Eye (tissue), 1 donor: ENCODE data around the gene KCNIP4.
"Not testable (repeated sequence)": the region's sequence is repeated elsewhere in the genome, so short reads cannot be mapped to it uniquely, and the experiment has no call there.

ENCODE experiments used
- DNase-seq: peaks from one replicate; pipeline ENCODE4 v3.0.0-alpha.2; 2015

The KCNIP4 gene

DNA sequence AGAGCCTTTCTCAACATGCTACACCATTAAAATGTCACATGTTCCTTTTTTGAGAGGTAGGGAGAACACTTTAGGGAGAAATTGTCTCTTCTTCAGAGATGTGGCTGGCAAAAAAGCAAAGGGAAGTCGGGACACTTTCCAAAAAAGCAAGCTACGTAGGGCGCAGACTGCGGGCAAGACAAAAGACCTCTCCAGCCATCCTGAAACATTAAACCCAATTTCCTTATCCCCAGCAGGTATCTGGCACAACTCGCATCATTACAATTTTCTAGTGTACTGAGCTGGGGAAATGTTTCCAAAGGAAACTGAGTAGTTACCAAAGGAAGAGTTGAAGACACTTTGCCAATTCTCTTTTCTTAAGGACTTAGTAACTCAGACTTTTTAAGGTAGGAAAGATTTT, 1132.3 kb downstream of the KCNIP4 start:
- DNase-seq = no peak

DNA sequence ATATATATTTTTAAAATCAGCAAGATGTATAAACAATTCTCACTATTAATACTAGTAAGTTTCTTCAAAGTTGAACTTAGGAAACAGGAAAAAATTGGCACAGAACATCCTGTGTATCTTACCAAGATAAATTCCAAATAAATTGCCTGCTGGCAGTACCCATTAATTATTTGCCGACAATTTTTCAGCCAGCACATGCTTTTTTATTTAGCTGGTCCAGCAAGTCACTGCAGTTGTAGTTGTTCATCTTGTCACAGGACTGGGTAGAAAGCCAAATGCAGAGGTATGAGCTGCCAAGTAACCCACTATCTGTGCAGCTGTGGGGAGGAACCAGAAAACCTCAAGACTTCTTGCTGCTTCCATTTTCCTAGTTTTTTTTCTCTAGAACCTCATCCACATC, 1134.9 kb downstream of the KCNIP4 start:
- DNase-seq = no peak

DNA sequence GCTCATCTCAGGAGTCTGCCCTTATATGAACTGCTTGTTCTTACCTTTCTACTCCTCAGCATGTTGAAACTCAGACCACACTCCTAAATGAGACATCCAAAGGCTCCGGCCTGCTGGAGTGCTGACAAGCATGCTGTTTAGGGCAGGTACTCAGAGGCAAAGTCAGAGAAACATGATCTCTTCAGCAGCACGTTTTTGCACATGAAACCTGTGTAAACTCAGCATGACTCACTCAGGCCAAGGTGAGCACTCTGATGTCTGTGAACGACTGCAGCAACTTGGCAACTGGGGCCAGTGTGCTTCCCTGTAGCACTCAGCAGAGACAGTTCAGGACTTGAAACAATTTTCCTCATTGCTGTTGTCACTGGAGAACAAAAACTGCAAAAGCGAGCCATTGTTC, 1138.8 kb downstream of the KCNIP4 start:
- no peak for DNase-seq

DNA sequence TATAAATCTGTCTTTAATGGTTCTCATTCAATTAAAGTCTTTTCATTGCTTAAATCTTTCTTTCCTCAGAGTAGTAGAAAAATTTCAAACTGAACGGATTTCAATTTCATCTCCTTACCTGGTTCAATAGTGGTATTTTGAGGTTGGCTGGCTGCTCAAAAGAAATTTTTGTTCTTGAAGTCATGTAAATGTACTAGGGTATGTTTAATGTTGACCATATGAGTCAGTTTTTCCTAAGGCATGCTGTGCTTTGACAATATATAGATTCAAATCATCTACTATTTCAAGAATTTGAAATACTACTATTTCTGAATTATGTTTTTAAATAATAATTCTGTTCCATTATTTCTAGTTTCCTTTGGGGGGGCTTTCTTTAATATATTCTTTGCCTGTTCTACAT, 1142.9 kb downstream of the KCNIP4 start:
- DNase-seq = no peak

DNA sequence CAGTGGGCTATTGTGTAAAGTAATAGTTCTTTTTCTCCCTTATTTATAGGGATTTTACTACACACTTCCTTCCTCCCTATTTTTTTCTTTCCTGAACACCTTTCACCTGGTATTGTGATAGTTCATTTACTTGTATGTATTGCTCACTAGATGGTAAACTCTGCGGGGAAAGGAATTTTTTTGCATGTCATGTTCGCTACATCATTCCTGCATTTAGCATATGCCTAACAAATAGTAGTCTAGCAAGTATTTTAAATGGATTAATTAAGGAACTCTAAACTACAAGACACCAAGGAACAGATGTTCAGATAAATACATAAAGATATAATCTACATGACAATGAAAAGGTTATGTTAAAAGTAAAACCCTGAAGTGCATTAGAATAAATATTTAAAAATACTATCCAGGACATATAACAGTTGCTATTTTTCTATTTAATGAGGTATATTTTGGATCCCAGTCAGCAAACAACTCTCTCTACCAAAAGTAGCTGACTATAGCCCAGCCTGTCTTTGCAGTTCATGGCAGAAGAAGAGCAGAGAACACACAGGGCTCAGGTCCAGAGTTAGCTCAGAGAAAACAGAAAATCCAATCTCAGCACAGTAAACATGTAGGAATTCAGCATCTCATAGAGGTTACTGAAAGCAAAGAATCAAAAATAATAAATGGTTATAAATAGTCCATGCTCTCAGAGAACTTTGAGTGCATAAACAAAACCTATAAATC, 1160.5 kb downstream of the KCNIP4 start:
- no peak for DNase-seq

DNA sequence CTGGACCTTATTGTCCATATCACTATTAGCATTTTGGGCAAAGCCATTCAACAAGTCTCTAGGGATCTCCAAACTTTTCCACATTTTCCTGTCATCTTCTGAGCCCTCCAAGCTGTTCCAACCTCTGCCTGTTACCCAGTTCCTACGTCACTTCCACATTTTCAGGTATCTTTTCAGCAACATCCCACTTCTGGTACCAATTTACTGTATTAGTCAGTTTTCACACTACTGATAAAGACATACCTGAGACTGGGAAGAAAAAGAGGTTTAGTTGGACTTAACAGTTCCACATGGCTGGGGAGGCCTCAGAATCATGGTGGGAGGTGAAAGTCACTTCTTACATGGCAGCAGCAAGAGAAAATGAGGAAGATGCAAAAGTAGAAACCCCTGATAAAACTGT, 1165.4 kb downstream of the KCNIP4 start:
- DNase-seq = not testable (repeated sequence)

DNA sequence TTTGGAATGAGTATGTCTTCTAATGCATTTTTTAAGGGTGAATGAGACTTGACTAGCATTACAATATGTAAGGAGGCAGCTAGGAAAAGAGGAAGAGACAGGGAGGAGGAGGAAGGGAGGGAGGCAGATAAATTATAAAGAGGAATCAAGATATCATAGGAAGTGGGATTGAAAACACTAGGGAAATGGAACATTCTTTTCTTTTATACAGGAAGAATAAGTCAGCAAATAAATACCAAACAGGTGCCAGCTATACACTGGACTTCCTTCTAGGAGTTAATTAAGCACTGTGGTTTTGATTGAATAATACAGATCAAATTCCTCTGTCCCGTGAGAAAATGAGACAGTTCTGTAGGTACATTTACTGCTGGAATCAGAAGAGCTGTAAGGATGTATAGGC, 1169.7 kb downstream of the KCNIP4 start:
- DNase-seq = no peak

DNA sequence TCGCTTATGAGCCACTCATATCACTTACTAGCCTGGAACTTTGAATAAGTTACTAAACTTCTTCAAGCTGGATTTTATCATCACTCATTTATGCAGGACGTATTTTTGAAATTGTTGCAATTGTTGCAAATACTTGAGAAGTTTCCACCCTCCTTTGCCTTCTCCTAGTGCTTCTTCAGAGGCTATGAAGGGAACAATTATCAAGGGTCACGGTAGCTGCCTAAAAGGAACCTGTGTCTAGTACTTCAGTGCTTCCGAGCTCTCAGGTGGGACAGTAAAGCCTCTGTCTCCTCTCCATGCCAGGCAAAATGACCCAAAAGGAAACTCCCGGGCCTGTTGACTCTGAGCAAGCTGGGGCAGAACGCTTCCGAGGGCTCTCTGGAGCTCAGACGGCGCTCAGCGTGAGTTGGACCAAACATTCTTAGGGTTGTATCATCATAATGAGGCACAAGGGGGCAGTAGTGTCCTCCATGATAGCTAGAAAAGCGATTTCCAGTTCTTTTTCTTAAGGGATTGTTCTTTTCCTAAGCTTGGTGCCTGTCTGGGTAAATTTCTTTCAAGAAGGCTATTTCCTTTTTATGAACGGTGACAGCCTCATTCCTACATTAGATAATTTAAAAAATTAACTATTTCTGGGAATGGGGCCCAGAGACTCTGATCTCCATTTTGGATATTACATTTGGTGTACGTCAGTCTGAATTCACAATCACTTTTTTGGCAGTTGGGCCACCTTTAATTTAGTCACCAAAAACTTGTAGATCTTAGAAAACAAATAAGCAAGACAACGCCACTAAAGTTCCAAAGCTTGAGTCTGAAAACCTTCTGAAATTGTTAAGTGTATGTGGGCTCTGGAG, 1175.2 kb downstream of the KCNIP4 start:
- peak; percentile 91 for DNase-seq

DNA sequence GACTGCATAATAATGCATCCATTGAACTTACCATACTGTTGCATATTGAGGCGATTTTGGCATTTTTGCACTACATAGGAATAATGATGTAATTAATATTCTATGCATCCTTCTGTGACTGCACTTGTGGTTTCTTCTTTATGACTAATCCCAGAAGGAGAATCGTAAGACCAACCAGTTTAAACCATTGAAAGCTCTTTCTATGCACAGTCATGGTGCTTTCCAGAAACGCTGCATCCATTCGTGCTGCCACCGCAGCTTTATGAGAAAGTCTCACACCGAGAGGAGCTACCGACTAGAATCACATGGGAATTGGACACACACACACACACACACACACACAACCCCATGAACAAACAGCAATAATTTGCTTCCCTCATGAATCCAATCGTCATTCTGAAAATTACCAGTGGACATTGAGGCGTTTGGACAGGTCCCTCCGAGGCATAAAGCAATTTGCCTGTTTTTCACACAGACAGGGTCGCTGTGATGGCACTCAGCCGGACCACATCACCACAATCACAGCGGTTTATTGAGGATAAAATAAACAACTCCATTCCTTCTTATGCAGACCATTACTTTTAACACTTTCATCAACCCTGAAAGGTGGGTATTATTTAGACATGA, 1184.1 kb downstream of the KCNIP4 start:
- peak; percentile 50 for DNase-seq

DNA sequence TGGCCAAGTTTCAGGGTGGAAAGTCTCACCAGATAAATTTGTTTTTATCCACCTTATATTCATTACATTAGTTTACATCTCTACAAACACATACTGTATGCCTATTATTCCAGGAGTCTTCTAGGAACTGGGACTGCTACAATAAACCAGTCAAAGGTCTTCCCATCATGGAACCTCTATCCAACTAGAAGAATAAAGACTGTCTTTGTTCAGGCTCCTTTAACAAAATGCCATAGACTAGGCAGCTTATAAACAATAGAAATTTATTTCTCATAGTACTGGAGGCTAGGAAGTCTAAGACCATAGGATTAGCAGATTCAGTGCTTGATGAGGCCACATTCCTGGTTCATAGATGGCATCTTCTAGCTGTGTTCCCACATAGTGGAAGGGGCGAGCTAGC, 1186.7 kb downstream of the KCNIP4 start:
- DNase-seq = no peak

DNA sequence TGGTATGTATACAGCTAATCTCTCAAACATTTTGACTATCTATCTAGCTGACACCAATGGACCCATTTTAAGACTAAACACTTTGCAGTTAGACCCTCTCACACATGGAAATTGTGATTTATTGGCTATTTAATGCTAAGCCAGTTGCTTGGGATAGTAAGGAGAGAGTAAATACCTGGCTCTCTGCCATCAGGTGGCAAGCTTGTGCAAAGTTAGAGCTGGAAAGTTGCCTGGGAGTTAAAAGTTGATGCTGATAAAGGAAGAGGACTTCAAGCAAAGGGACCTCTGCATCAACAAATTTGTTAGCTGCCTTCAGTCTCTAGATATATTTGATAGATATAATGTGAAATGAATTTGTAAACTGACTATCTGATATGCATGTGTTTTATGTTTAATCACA, 1187.2 kb downstream of the KCNIP4 start:
- no peak for DNase-seq

DNA sequence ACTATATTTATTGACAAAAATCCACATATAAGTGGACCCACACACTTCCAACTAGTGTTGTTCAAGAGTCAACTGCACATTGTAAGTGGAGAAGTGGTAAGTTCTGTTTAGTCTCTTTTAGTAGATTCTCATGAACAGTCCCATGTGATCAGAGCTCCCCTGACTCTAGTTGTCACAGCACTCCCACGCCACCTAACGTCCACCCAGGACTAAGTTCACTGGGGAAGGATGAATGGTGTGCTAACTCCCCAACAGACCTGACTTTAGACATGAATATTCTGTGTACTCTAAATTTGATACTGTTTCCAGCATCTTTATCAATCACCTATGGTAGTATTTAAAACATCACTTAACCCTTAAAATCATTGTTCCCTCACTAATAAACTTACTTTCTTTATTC, 1188.5 kb downstream of the KCNIP4 start:
- DNase-seq = no peak

DNA sequence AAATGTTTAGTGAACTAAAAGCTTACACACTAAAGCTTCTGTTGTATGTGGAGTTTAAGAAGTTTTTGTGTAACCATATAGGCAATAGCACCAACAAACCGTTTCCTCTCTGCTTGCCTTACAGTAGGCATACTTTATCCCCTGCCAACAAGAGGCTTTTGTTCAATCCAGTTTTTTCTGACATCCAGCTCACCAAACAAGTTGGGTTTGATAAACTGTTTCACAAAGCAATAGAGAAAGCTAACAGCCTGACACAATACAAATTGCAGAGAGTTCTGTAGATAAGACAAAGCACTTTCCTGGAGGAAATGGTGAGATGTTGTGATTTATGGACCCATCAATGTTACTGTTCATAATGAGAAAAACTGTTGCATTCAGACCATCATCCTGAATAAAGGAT, 1194.5 kb downstream of the KCNIP4 start:
- DNase-seq = no peak

DNA sequence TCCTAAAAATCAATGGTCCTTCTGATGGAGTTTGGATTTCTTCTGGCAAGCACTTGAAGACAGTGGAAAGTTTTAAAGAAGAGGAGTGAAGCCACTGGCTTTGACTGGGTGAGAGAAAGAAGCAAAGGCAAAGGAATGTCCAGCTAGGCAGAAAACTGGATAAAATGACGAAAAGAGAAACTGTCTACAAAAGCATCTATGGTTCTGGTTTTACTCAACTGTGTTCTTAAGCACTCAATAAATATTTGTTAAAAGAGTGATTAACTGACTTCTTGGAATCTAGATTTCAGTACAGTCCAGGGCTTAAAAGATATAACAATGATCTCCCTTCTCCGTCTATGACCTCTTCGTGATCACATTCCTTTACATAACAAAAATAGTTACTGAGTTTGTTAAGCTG, 1195.9 kb downstream of the KCNIP4 start:
- no peak for DNase-seq

DNA sequence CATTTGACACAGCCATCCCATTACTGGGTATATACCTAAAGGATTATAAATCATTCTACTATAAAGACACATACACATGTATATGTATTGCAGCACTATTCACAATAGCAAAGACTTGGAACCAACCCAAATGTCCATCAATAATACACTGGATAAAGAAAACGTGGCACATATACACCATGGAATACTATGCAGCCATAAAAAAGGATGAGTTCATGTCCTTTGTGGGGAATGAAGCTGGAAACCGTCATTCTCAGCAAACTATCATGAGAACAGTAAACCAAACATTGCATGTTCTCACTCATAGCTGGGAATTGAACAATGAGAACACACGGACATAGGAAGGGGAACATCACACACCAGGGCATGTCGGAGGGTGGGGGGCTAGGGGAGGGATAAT, 1202.6 kb downstream of the KCNIP4 start:
- not testable (repeated sequence) for DNase-seq

DNA sequence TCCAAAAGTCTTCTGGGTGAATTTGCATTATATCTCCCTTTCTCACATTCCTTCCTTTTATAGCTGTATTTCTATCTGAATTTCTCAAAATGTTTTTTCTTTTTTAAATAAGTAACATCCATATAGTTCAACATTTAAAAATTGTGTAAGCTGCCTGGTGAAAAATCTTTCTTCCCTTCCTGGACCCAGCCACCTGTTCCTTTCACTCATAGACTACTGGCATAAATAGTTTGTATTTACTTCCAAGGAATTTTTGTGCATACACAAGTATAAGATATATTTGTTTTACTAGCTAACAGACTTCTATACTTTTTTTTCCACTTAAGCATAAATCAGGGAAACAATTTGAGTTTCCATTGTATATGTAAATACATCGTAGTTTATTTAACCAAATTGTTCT, 1212.6 kb downstream of the KCNIP4 start:
- no peak for DNase-seq

DNA sequence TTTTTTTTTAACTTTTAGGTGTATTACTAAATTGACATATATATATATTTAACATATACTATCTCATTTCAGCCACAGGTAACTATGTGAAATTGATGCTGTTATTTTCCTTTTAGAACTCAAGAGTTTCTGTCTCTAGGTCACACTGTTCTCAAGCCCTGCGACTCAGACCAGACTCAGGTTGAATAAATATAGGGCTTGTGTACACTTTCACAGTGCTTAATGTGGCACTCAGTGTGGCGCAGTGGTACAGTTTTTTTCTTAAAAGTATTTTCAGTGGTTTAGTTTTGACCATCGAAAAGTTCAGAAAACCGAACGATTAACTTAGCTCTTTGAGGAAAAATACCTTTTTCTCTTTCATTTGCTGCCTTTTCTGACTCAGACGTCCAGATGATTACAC, 1223.7 kb downstream of the KCNIP4 start:
- DNase-seq = no peak

DNA sequence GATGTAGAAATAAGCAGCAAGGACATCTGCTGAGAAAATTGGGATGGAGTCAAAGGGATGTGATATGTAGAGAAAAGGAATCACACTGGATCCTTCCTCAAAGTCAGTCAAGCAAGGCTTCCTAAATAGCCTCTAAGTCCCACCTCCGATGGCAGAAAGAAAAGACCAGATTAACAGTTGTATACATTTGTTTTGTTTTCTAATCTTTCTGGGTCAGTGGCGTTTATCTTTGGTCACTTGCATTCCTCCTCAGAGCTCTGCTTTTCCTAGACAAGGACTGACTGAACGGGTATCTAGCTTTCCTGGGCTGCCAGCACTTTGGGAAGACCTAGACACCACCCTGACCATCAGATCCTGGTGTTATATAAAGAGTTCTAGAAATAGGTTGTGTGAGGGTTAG, 1225.1 kb downstream of the KCNIP4 start:
- DNase-seq = no peak

DNA sequence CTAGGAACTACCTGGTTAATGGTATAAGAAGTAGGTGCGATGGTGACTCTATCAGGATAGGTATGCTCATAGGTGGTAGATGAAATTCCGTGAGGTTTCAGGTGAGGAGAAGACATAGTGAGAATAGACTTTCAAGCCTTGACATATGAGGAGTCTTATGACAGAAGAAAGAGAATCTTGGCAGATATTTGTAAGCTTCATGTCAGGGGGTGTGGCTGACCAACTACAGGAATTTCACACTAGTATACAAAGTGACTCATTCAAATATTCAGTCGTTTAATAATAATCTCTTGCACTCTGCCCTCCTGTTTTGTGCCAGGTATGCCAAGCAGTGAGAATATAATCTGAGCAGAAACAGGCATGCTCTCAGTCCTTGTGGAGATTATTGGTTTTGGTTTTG, 1225.6 kb downstream of the KCNIP4 start:
- no peak for DNase-seq

DNA sequence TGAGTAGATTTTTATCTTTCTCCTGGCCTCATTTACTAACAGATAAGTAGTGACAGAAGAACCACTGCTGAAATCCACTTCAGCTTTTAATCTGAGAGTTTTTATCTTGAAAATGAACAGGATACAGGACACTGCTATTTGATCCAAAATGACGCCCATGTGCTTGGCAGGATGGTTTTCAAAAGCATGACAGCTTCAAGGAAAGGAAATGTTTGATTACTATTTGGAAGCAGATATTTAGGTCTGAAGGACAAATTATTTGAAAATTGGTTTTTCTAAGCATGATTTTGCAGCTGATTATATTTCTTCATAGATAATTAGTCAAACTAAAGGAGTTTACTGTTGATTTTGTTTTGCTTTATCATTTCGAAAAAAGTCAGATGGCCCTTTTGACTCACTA, 1237.2 kb downstream of the KCNIP4 start:
- DNase-seq = no peak

DNA sequence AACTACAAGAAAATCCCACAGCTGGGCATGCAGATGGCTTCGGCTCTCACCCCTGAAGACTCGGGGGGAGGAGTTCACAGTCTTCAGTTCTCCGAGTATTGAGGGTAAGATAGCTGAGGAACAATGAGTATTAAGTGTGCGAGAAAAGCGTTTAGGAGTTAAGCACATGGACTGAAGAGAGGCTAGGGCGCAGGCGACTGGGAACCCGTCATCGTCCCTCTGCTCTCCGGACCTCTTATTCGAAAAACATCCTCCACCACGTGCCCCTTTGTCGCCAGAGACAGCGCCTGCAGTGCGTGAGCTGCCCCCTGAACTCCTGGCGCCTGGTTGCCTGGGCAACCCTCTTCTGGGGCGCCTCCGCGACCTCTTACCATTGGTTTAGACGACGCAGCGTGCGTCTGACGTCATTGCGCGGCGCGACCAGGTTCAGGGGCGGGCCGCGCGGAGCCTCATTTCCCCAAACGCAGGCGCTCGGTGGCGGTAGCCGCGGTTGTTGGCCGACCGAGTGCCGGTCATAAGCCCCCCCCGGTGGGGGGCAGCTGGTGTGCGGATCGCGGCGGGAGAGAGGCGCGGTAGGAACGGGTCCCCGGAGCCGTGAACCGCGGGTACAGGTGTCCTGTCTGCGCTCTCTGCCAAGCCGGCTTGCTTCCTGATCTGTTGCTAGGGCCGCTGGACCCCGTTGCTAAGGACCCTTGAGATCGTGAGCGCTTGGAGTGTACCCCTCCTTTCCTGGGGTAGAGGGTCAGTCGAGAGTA, 1248.4 kb downstream of the KCNIP4 start, which contains the start of gene PACRGL:
PACRGL (plus strand) TSS at position 452 of the 755 bp plus-strand sequence. CDS start 4,024 bp downstream, outside the sequence.
- peak; percentile 98 for DNase-seq

DNA sequence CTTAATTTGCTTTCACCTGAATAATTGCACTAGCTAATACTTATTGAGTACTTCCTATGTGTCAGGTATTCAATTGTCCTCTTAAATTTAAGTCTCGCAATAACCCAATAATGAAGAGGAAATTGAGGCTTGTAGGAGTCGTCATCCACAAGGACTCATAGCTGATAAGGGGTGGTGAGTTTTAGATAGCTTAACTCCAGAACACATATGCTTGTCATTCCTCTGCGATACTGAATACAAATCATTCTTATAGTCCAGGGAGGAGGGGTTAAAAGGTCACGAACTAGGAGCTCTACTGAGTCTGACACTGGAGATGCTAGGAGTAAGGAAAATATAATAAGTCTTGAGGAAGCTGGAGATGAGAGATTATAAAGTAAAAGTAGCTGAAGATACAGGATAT, 1249.8 kb downstream of the KCNIP4 start:
- DNase-seq = no peak

DNA sequence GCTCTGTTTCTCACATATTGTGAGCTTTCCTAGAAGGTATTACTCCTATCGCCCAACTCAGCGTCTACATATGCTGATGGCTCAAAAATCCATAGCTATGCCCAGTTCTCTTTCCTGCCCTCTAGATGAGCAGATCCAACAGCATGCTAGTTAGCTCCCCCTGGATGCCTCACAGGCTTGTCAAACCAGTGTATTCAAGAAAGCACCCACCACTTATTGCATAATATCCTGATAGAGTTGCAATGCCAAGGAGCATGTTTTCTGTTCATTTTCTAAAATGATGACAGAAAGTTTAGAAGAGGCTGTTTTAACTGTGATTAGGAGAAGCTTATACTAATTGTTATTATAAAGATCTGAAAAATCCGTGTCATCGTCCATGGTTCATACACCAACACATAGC, 1250.2 kb downstream of the KCNIP4 start:
- no peak for DNase-seq
